ENCODE measurements around the gene NUDT2. TPM values are rescaled to one million over a fixed set of nuclear protein-coding genes. Genes with fewer than 3 reads are reported as not detected.

Gene NUDT2
- total RNA-seq, 2 donors from 2014 or later: 20.6 to 29.4 TPM

DNA sequence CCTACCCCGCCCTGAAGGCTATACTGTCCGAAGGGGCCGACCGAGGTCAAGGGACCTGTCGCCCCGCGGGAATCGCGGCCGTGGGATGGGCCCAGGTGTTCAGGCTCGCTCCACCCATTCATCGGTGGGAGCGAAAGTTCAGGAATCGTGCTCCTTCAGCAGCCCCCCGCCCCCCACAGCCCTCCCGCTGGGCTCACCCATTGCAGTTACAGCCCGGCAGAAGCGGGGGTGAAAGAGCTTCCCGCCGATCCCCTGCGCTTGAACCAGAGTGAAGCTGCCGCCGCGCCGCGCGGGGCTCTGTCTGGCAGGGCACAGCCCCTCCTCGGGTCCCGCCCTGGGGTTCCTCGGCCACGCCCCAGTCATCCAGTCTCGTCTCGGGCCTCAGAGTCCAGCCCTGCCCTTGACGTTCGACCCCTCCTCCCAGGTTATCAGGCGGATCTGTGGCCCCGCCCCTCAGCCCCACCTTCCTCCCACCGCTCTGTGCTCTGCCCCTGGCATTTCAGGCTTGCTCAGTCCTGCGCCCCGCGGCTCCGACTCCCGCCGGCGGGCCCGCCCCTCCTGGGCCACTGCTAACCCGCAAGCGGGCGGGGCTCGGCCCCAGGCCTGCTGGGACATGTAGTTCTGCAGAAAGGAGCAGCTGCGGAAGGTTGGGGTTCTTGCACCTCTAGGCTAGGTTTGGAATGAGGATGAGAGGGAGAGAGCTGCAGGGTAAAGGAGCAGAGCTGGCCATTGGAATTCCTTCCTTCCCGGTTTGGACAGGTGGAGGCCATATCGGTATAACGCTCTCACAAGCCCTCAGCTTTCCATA lies 47.4 kb downstream of the NUDT2 start, which contains the start of gene MYORG:
TSS of gene MYORG (minus strand) at position 303 of the 808 bp plus-strand sequence. CDS start 3,955 bp downstream, outside the sequence.
- Mint-ChIP-seq H3K9me3 (peaks cover 11% of the 10 kb centered on the region), H3K4me3 (peak within 1 kb of the TSS; percentile 87), H3K27me3 (ENCODE audit: insufficient read depth) (peaks cover 31% of the 10 kb centered on the region), H3K36me3 (ENCODE audit: low read depth) (peaks cover 20% of the 10 kb centered on the region), H3K4me1 (peaks cover 28% of the 10 kb centered on the region), H3K27ac (peak within 1 kb of the TSS; percentile 99)
- Histone ChIP-seq H3K9me3 (ENCODE audit: control insufficient read depth, low read length) (peaks cover 2% of the 10 kb centered on the region), H3K9ac (ENCODE audit: extremely low read depth, low read length, poor library complexity, severe bottlenecking) (peak within 1 kb of the TSS; percentile 71), H3K27ac (ENCODE audit: low read depth, low read length) (no peak within 1 kb of the TSS), H3K36me3 (ENCODE audit: control insufficient read depth, insufficient read depth, low read length) (peaks cover 20% of the 10 kb centered on the region), H3K27me3 (ENCODE audit: control insufficient read depth, insufficient read depth, low read length, poor library complexity, severe bottlenecking) (peaks cover 25% of the 10 kb centered on the region), H3K4me3 (ENCODE audit: low read length) (peak within 1 kb of the TSS; percentile 92), H3K4me1 (ENCODE audit: control insufficient read depth, insufficient read depth, low read length) (no peaks in the 10 kb centered on the region)
- TF ChIP-seq, protein P1, sequence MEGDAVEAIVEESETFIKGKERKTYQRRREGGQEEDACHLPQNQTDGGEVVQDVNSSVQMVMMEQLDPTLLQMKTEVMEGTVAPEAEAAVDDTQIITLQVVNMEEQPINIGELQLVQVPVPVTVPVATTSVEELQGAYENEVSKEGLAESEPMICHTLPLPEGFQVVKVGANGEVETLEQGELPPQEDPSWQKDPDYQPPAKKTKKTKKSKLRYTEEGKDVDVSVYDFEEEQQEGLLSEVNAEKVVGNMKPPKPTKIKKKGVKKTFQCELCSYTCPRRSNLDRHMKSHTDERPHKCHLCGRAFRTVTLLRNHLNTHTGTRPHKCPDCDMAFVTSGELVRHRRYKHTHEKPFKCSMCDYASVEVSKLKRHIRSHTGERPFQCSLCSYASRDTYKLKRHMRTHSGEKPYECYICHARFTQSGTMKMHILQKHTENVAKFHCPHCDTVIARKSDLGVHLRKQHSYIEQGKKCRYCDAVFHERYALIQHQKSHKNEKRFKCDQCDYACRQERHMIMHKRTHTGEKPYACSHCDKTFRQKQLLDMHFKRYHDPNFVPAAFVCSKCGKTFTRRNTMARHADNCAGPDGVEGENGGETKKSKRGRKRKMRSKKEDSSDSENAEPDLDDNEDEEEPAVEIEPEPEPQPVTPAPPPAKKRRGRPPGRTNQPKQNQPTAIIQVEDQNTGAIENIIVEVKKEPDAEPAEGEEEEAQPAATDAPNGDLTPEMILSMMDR (conservative IDR thresholded peaks at IDR 0.05): no peak
- peak; percentile 100 for DNase-seq
- WGBS, 2 experiments (ENCODE audit: insufficient coverage in 1 of 2, insufficient read length in 1 of 2): 0 to 1% methylated on average over 30 to 54 of the region's 54 CpGs

DNA sequence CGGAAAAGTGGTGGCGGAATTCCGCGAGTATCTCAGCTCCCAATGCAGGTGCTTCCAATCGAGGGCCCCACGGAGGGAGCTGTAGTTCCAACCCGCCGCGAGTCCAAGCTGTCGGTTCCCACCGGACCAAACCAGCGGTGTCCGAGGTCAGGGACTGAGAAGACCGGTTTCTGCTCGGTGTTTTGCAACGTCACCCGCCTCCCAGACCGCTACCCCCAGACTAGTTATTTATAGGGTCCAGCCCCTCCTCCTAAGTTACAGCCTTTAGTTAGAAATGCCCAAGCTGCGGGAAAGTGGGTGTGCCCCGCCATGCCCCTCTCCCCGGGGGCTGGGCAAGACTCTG lies 48.0 kb downstream of the NUDT2 start:
- H3K27me3 Mint-ChIP-seq (ENCODE audit: insufficient read depth): peaks cover 37% of the 10 kb centered on the region
- H3K9me3 ChIP-seq (ENCODE audit: control insufficient read depth, low read length): no peaks in the 10 kb centered on the region
- H3K27me3 ChIP-seq (ENCODE audit: control insufficient read depth, insufficient read depth, low read length, poor library complexity, severe bottlenecking): peaks cover 31% of the 10 kb centered on the region
- H3K4me3 Mint-ChIP-seq: peak overlapping the region; percentile 87
- peaks cover 6% of the 10 kb centered on the region for H3K9me3 Mint-ChIP-seq
- TF ChIP-seq, protein P1 (conservative IDR thresholded peaks at IDR 0.05): no peak
- no peak for DNase-seq
- peaks cover 14% of the 10 kb centered on the region for H3K36me3 Mint-ChIP-seq (ENCODE audit: low read depth)
- H3K9ac ChIP-seq (ENCODE audit: extremely low read depth, low read length, poor library complexity, severe bottlenecking): peak overlapping the region; percentile 57
- peak overlapping the region; percentile 36 for H3K27ac Mint-ChIP-seq
- H3K4me1 Mint-ChIP-seq: peaks cover 28% of the 10 kb centered on the region
- 16 to 32% methylated on average over 10 to 21 of the region's 21 CpGs for WGBS, 2 experiments (ENCODE audit: insufficient coverage in 1 of 2, insufficient read length in 1 of 2)
- H3K27ac ChIP-seq (ENCODE audit: low read depth, low read length): no peak overlapping the region
- peaks cover 15% of the 10 kb centered on the region for H3K36me3 ChIP-seq (ENCODE audit: control insufficient read depth, insufficient read depth, low read length)
- H3K4me3 ChIP-seq (ENCODE audit: low read length): peak overlapping the region; percentile 92
- H3K4me1 ChIP-seq (ENCODE audit: control insufficient read depth, insufficient read depth, low read length): no peaks in the 10 kb centered on the region

DNA sequence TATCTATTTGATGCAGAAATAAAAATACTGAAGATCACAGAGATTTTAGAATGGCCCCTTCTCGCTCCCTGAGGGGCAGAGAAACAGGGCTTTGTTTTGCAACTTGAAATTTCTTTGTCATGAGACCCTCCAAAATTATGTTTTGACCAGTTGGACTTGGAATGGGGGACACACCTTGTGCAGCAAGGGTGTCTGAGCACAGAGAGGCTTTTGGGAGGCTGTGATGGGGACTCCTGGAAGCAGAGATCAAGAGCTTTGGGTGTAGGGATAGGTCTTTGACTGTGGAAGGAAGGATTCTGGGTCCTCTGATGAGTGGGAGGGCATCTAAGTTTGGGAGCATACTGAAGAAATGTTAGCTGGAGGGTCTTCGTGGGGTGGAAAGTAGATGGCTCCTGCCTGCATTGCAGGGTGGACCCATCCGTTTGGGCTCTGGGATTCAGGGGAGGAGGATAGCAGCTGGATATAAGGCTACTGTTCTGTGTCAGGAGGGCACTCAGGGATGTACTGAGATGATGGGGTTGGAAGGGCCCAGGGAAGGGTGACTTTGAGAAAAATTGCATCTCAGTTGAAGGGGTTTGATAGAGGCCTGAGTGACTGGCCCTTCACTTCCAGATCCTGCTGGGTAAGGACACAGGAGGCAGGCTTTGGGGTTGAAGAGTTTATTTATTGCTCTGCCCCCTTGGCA lies 49.1 kb downstream of the NUDT2 start:
- 89 to 90% methylated on average over 1 to 3 of the region's 3 CpGs for WGBS, 2 experiments (ENCODE audit: insufficient coverage in 1 of 2, insufficient read length in 1 of 2)
- H3K36me3 ChIP-seq (ENCODE audit: control insufficient read depth, insufficient read depth, low read length): peaks cover 4% of the 10 kb centered on the region
- peaks cover 6% of the 10 kb centered on the region for H3K36me3 Mint-ChIP-seq (ENCODE audit: low read depth)
- H3K27me3 ChIP-seq (ENCODE audit: control insufficient read depth, insufficient read depth, low read length, poor library complexity, severe bottlenecking): peaks cover 42% of the 10 kb centered on the region
- H3K4me1 Mint-ChIP-seq: peaks cover 28% of the 10 kb centered on the region
- no peak overlapping the region for H3K27ac ChIP-seq (ENCODE audit: low read depth, low read length)
- no peak overlapping the region for H3K4me3 Mint-ChIP-seq
- H3K27me3 Mint-ChIP-seq (ENCODE audit: insufficient read depth): peaks cover 49% of the 10 kb centered on the region
- TF ChIP-seq, protein P1 (conservative IDR thresholded peaks at IDR 0.05): no peak
- no peak for DNase-seq
- H3K4me1 ChIP-seq (ENCODE audit: control insufficient read depth, insufficient read depth, low read length): no peaks in the 10 kb centered on the region
- H3K9ac ChIP-seq (ENCODE audit: extremely low read depth, low read length, poor library complexity, severe bottlenecking): no peak overlapping the region
- no peaks in the 10 kb centered on the region for H3K9me3 Mint-ChIP-seq
- no peak overlapping the region for H3K27ac Mint-ChIP-seq
- H3K9me3 ChIP-seq (ENCODE audit: control insufficient read depth, low read length): no peaks in the 10 kb centered on the region
- no peak overlapping the region for H3K4me3 ChIP-seq (ENCODE audit: low read length)

Data from endodermal cell (in vitro differentiated cells).